OCI-M1 (cell line): Measurements from ENCODE around the gene CRP.
"Not testable (repeated sequence)": the region's sequence is repeated elsewhere in the genome, so short reads cannot be mapped to it uniquely, and the experiment has no call there.

ENCODE experiments used
- DNase-seq: peaks from one replicate; lab custom pipeline; 2025; lab: John Stamatoyannopoulos, UW

CRP gene

GRCh38 chr1:159699653-159700052, 14.7 kb downstream of the CRP start:
- DNase-seq = no peak

DNA sequence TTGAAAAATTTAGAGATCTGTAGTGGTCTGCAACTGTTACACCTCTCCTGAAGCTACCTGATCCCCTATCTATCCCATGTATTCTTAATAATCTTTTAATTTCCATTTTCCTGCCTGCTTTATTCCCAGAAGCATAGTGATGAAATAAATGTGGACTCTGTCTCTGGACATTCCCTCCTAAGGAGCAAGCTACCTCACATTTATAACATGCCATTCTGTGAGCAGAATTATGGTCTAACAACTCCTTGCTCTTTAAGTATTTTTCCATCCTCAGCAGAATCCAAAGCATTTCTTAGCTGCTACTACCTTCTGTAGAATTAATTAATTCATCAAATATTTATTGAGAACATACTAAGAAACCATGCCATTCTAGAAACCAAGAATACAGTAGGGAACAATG, 15.1 kb downstream of the CRP start:
- DNase-seq = no peak

GRCh38 chr1:159687511-159687910, 26.9 kb downstream of the CRP start:
- no peak for DNase-seq

DNA sequence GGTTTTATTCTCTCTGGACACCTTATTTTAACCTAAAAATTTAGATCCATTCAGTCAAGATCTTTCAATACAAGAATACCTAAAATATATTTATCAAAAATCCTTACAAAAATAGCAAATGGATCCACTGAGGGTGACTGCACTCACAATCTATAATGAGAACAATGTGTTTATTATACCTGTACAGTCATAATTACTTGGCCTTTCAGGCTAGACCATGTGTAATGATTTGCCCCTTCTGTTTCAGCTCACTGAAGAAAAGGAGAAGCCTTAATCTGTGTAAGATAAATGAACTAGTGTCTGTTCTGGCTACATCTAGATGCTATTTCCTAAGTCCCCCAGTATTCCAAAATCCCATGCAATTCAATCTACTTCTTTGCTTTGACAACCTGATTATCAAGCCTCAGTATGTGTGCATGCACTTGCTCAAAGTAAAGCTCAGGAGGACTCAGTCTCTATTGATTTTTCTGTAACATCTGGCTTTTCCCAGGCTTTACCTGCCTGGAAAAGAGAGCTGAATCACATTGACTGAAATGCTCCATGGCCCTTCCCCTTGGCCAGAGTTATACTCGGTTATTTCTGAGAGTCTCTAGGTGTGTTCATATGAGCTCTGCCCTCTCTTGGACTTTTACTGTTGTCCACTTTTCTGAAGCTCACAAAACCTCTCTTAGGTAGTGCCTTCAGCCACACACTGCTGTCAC, 27.6 kb downstream of the CRP start:
- no peak for DNase-seq

DNA sequence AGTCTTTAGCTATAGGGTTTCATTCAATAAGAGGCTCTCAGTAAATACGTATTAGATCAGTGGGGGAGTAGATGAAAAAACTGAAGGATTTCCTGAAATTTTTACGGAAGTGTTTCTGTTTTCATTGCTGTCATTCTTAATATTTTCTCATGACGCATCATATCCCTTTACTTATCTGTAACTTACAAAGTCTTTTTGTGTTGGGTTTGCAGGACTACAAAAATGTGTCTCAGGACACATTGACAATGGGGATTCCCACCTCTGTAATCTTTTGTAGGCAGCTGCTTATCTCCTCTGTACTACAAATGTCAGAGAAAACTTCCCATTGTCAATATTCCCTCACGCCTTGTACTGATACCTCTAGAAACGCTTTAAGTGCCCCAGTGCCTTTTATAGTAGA, 35.5 kb downstream of the CRP start:
- DNase-seq = peak; percentile 88

DNA sequence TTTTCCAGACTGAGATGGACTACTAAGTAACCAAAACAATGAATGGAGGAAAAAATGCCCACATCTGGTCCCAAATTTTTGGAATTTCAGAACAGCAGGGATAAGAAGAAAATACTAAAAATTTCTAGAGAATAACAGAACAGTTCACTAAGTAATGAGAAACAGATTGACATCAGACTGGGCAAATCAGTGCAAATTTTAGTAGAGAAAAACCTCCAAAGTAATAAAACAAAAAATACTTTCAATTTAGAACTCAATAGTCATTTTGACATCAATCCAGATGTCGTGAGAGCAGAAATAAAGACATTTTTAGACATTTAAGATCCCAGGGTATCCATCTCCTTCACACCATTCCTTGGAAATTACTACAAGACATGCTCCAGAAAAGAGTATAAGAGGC, 39.3 kb downstream of the CRP start:
- DNase-seq = no peak

DNA sequence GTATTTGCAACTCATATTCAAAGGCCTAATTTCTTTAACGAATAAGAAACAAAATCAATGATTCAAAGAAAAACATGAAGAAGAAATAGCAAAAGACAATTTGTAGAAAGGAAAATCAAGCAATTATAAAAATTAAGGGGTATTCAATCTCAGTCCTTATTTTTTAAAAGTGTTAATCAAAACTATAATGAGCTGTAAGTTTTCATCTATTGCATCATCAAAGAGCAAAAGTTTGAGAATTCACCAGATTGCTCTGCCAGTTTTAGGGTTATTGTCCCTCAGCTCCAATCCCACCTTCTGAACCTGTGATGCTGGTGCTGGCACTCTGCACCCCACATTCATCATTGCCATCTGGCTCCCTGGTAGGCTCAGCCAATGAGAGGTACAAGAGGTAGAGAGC, 42.0 kb downstream of the CRP start:
- not testable (repeated sequence) for DNase-seq

- DNase-seq = no peak
Measured at GRCh38 chr1:159669338-159669737, 45.1 kb downstream of the CRP start.

- no peak for DNase-seq
Measured at GRCh38 chr1:159668739-159669138, 45.6 kb downstream of the CRP start.

DNA sequence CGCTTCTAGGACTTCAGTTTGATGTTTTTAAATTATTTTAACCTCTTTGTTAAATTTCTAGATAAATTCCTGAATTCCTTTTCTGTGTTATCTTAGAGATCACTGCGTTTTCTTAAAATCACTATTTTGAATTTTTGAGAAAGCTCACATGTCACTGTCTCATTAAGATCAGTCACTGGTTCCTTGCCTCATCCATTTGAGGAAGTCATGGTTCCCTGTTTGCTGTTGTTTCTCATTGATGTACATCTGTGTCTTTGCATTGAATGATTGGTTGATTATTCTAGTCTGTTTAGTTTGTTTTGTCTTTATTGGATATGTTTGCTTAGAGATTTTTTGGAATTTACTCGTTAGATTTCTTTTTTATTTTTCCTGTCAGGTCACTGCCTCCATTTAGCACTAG, 50.1 kb downstream of the CRP start:
- DNase-seq = peak; percentile 15

- no peak for DNase-seq
Measured at GRCh38 chr1:159663552-159663951, 50.8 kb downstream of the CRP start.
